DLD1 (cell line): ENCODE results near the gene TRPC4AP.
"Not testable (repeated sequence)": the region's sequence is repeated elsewhere in the genome, so short reads cannot be mapped to it uniquely, and the experiment has no call there.

ENCODE experiments used
- in situ Hi-C: cut with HindIII; loops from 2 replicates; pipeline ENCODE4 v1.10.0; 2017; ENCODE audit warnings: low sequenced_read_pairs

TRPC4AP gene

DNA sequence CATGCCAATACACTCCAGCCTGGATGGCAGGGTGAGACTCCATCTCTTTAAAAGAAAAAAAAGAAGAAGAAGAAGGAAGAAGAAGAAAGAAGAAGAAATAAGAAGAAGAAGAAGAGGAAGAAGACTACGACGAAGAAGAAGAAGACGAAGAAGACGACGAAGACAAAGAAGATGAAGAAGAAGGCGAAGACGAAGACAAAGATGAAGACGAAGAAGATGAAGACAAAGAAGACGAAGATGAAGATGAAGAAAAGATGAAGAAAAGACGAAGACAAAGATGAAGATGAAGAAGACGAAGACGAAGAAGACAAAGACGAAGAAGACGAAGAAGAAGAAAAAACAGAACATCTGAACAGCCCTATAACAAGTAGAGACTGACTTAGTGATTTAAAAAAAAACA lies 33.0 kb downstream of the TRPC4AP start:
- in situ Hi-C loops: no loop called here

DNA sequence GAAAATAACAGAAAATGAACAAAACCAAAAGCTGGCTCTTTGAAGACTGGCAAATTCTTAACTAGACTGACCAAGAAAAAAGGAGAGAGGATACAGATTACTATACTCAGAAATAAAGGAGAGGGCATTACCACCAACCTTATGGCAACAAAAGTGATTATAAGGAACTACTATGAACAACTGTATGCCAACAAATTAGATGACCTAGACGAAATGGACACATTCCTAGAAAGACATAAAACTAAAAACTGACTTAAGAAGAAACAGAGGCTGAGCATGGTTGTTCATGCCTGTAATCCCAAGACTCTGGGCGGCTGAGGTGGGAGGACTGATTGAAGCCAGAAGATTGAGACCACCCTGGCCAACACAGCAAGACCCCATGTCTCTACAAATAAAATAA lies 33.5 kb downstream of the TRPC4AP start:
- in situ Hi-C loops: no loop called here

DNA sequence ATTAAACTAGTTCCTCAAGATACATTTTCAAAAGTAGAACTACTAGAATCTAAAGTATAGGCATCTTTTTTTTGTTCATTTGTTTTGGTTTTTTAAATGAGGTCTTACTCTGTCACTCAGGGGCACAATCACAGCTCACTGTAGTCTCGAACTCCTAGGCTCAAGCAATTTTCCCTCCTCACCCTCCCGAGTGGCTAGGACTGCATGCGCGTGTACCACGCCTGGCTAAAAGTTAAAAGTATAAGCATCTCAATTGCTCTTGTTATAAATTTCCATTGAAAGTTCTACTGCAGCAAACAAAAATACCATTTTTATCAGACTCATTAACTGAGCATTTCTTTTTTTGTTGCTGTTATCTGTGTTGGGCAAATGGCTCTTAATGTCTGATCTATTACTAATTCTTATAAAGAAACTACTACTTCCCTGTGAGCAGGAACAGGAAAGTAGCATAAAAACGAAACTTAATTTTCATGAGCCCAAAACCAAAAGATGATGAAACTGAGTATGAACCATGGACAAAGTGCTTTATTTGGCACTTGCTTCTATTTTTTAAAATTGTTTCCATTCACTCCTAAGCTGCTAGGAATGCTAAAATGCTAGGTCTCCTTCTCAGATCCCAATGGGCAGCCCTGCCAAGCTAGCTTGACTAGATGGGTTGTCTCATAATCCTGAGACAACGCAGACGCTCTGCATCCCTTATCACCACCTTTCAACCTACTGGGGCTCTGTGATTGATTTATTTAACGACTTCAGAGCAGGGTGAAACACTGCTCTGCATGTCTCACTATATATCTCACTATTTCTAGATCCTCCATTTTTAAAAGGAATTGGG lies 36.9 kb downstream of the TRPC4AP start:
- in situ Hi-C loops: no loop called here

DNA sequence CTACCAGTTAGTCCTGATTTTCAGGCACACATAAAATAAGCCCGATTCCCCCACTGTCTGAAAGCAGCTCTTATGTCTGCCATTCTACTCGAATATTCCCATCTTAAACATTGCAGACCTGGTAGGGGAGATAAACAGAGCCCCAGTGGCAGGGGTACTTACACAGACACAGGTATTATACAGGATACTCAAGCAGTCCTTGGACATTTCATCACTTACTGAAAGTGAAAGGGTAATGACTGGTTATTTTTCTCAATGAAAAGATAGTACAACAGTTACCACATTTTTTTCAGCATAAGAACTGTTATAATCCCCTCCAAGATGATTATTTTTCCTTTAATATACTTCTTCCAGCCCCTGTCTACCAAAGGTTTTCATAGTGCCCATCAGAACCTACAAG lies 37.8 kb downstream of the TRPC4AP start:
- in situ Hi-C loops: no loop called here

DNA sequence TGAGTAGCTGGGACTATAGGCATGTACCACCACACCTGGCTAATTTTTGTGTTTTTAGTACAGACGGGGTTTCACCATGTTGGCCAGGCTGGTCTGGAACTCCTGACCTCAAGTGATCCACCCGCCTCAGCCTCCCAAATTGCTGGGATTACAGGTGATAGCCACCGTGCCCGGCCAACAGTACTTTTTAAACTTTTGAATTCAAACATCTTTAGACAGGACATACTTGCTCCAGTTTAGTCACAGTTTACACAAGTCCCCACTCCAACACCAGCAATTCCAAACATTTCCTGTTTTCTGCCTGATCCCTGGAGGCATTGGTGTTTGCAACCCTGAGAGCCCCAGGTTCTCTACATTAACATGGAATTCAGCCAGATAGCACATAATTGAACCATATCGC lies 40.0 kb downstream of the TRPC4AP start:
- in situ Hi-C loops: not testable (repeated sequence)

DNA sequence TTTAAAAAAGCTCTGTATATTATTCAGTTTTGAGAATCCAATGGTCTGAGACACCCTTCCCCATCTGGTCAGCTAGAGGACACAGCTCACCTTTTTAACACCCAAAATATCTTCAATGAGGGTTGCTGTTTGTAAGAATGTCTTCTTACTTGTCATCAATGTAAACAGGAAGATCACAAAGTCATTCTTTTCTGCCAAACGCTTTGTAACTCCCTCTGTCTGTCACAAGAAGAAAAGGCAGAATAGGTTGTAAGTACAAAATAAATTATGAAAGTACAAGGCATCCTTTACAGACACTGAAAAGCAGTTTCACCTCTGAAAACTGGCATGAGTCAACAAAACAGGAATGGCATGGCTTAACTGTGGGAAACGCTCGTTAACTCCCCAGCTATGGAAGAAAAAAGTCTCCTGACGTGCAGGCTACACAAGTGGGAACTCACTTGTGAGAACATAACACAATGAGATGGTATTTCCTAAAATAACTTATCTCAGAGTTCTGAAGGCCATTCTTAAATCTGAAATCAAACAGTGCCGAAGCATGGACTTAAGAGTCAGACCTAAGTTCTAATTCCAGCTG lies 42.7 kb downstream of the TRPC4AP start:
- in situ Hi-C loops: loop anchor here (25.0 kb wide), 1 partner anchor 138 kb away; no protein-coding TSS in a partner anchor

DNA sequence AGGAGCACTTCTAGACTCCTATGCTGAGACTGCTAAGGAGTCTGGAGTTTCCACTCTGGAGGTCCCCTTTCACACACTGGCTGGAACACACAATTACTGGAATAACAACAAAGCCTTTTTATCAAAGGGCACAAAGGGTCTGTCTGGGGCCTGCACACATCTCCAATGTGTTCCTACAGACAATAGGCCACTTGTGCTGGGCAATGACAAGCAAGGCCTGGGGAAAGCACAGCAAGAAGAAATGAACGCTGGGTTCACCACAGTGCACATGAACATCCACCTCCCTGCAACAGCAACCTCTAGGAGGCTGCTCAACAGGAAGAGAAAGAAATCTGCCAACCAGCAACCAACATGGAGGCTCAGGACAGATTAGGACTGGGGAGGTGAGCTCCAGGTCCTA lies 43.9 kb downstream of the TRPC4AP start:
- in situ Hi-C loops: loop anchor here (25.0 kb wide), 1 partner anchor 136 kb away; no protein-coding TSS in a partner anchor

DNA sequence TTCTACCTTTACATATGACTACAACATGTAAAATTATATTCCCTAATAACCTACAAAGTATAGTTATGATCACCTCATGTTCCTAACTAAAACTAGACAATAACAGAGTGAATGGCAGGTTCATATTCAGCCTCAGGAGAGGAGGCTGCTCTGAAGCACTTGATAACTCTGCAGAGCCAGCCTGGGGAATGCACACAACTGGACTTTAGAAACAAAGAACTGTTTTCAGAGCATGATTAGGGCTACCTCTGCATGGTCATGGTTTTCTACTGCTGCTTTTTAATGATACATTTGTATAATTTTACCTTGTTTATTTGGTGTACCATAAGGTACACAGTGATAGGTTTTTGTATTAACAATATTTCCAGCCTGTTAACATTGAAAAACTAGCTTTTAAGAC lies 50.3 kb downstream of the TRPC4AP start:
- in situ Hi-C loops: loop anchor here (25.0 kb wide), 1 partner anchor 130 kb away; no protein-coding TSS in a partner anchor

DNA sequence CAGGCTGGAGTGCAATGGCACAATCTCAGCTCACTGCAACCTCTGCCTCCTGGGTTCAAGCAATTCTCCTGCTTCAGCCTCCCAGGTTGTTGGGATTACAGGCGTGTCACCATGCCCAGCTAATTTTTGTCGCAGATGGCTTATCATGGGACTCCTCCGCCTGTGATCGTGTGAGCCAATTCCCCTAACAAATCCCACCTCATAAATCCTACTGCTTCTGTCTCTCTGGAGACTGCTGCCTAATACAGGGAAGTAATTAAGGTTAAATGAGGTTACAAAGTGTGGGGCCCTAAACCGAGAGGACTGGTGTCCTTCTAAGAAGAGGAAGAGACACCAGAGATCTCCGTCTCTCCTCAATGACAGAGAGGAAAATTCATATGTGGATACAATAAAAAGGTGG lies 52.0 kb downstream of the TRPC4AP start:
- in situ Hi-C loops: loop anchor here (25.0 kb wide), 1 partner anchor 128 kb away; no protein-coding TSS in a partner anchor

DNA sequence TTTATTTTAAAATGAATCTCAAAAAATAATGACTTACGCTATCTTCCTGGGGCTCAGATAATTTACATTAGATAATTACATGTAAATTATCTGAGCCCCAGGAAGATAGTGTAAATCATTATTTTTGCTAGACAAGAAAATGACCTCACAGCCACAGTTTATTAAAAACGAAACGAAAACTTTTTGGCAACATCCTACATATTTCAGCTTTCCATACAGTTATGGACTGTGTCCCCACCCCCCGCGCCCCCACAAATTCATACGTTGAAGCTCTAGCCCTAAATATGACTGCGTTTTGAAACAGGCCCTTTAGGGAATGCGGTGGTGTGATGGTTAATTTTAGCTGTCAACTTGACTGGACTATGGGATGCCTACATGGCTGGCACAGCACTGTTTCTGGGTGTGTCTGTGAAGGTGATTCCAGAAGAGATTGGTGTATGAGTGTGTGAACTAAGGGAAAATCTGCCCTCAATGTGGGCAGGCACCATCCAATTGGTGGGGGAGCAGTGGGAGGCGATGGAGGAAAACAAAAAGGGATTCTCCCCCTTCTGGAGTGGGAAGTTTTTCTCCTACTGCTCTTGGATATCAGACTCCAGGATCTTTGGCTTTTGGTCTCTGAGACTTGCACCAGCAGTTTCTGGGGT lies 52.6 kb downstream of the TRPC4AP start:
- in situ Hi-C loops: loop anchor here (25.0 kb wide), 1 partner anchor 128 kb away; no protein-coding TSS in a partner anchor

DNA sequence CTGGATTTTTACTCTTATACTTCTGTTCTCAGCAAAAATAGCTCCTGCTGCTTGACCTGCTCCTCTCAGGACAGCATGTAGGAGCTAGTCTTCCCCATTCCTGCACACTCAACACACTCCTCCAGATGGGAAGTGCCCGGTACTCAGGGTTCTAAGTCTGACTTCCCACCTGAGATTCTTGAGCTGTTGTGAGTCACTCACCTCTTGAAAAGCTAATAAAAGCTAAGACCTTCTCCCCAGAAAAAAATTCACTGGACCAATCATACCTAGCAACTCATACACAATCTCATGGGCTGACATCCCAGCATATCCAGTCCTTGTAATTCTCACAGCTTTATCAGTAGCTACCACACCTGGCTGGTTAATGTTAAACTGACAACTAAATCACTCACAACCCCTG lies 53.5 kb downstream of the TRPC4AP start:
- in situ Hi-C loops: loop anchor here (25.0 kb wide), 1 partner anchor 127 kb away; no protein-coding TSS in a partner anchor

DNA sequence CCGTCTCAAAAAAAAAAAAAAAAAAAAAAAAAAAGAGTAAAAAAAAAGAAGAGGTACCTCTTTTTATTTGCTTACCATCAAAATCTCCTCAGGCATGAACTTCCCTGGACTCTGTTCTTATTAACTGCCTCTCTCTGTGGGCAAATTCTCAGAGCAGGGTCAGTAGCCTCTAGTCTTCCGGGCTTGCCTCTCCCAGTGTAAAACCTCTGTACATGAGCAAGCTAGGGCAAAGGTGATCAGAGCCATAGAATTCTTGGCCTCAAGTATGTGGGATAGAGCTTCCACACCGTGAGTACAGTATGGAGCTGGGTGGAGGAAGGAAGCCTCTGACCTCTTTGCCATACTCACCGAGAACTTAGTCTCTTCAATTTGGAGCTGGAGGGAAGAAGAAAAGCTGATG lies 58.5 kb downstream of the TRPC4AP start:
- in situ Hi-C loops: loop anchor here (25.0 kb wide), 1 partner anchor 122 kb away; no protein-coding TSS in a partner anchor

DNA sequence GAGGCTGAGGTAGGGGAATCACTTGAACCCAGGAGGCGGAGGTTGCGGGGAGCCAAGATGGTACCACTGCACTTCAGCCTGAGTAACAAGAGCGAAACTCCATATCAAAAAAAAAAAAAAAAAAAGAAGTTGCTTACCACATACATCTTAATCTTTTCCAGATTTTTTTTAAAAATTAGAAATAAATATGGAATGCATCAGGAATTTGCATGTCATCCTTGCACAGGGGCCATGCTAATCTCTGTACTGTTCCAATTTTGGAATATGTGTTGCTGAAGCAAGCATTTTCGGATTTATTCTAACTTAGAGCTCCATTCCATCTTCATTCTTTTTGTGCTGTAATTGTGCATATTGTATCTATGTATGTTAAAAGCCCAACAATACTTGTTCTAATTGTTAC lies 62.5 kb downstream of the TRPC4AP start:
- in situ Hi-C loops: loop anchor here (25.0 kb wide), 1 partner anchor 118 kb away; no protein-coding TSS in a partner anchor

DNA sequence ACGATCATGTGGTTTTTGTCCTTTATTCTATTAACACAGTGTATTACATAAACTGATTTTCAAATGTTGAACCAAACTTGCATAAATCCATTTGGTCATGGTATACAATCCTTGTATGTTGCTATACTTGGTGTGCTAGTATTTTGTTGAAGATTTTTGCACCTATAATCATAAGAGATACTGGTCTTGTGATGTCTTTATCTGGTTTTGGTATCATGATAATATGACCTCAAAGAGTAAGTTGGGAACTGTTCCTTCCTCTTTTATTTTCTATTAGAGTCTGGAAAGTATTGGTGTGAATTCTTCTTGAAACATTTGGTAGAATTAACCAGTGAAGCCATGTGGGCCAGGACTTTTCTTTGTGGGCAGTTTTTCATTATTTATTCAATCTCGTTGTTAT lies 65.3 kb downstream of the TRPC4AP start:
- in situ Hi-C loops: loop anchor here (25.0 kb wide), 1 partner anchor 115 kb away; no protein-coding TSS in a partner anchor

DNA sequence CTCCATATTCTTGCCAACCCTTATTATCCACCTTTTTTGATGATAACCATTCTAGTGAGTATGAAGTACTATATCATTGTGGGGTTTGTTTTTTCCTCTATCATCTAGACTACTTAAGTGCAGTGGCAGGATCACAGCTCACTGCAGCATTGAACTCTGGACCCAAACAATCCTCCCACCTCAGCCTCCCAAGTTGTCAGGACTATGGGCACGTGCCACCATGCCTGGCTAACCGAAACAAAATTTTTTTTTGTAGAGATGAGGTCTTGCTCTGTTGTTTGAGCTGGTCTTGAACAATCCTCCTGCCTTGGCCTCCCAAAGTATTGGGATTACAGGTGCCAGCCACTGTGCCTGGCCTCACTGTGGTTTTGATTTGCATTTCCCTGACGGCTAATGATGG lies 67.5 kb downstream of the TRPC4AP start:
- in situ Hi-C loops: loop anchor here (25.0 kb wide), 1 partner anchor 113 kb away; no protein-coding TSS in a partner anchor

DNA sequence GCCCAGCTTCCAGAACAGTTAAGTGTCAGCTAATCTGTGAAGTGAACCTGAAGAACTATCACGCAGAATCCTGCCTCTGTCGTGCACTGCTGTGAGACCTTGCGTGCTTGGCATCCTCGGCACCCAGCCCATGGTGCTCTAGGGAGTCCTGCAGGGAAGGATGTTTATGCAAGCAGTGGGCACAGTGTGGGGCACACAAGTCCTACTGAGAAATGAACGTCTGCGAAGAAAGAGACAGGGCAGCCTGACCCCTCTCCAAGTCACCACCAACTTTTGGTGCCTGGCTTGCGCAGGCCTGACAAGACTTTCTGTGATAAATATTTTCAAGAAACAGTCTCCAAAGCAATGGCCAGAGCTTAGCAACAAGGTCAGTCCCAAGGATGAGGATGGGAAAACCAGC lies 69.0 kb downstream of the TRPC4AP start:
- in situ Hi-C loops: no loop called here

DNA sequence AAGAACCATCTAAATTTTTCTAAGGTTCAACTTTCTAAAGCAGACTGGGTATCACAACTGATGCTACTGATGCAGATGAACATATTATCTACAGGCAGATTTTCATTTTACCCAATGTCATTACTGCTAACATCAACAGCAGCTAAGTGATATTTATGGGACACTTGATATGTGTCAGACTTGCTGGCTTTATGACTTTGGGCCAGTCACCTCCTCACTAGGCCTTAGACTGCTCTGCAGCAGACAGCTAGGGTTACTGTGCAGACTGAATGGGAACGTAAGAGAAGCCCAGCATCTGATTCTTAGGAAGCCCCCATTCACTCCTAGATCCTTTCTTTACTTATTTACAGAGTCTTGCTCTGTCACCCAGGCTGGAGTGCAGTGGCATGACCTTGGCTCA lies 70.8 kb downstream of the TRPC4AP start:
- in situ Hi-C loops: no loop called here

DNA sequence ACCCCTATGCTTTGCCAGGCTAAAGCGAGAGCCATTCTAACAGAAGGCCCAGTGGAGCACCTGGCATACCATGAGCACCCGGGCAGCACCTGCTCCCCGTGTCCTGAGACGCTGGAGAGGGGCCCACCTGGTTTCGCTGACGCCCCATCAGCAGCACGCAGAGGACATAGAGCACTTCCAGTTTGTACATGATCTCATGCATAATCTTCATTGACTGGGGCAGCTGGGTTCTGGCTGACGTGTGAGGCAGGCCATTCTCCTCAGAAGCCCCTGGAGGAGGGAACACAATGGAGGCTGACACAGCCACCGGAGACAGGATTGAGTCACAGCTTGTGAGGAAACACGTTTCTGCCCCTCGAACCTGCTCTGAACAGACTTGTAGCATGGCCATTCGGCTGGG lies 71.5 kb downstream of the TRPC4AP start:
- in situ Hi-C loops: no loop called here

DNA sequence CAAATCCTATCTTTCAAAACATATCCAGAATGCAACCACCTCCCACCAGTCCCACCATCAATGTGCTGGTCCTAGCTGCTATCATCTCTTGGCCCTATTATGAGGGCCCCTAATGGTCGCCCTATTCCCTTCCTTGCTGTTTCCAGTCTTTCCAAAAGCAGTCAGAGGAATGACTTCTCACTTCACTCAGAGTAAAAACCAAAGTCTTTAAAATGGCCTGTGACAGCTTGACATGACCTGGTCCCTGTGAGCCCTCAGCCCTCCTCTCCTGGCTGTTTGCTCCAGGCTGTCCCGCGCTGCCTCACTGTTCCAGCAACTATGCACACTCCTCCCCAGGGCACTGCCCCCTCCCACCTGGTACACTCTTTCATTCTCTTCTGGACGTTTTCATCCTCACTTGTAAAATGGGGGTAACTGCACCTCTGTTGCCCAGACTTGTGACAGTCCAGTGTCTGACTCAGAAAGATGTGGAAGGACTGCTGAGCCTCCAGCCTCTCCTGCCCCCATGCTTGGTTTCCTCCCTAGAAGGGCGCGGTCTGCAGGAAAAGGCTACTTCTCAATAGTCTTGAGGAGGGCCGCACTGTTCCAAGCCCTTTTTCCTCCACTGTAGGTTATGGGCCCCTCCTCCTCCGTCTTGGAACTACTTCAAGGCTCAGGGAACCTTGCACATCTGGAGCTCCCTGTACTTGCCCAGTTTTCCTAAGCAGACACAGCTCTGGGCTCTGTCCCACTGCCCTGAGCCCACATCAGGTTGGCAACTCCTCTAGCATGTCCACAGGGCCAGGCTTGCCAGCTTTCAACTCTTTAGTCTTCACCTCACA lies 72.3 kb downstream of the TRPC4AP start:
- in situ Hi-C loops: no loop called here

DNA sequence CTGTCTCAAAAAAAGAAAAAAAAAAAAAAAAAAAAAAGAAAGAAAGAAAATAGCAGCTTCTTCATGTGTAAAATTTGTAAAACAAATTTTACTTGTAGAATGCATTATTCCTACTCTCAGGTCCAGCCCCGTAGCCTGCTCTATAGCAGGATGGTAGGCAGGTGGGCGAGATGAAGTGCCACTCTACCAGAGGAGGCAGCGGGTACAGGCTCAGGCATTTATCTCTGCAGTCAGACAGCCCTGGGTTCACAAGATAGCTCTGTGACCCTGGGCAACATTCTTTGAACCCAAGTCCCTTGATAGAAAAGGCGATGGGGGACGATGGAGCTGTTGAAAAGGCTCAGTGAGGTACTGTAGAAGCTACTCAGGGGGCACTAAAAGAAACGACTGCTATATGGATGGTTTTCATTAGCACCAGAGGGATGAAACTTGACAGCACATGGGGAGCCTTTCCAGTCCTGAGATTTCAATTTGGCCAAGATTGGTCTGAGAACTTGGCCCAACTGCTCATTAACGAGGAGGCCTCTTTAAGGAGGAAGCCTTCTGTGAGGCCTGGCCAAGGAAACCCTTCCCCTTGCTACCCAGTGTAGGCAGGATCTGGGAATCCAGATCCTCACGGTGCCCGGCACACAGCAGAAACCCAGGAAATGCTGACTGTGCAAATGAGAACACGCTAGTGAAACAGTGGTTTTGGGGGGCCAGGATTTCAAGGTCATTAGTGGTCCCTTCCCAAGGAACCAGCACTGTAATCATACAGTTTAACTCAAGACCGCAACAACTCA lies 73.8 kb downstream of the TRPC4AP start:
- in situ Hi-C loops: no loop called here
